GM23248 (cell line): Measurements from ENCODE around the gene FOXI2.

Experiments
- EZH2 ChIP-seq: fragments of 200-600 bp; sonication (generic); IDR thresholded peaks from 2 replicates; pipeline ENCODE4 v1.6.1; 2018; ENCODE audit warnings: antibody characterized with exemption, mild to moderate bottlenecking; ENCODE audit not compliant: insufficient read depth, poor library complexity, severe bottlenecking
- EZH2phosphoT487 ChIP-seq: fragments of 200-600 bp; sonication (generic); IDR thresholded peaks from 2 replicates; pipeline ENCODE4 v1.6.1; 2018; ENCODE audit warnings: antibody characterized with exemption, moderate library complexity, mild to moderate bottlenecking, low read depth; ENCODE audit not compliant: insufficient read depth

- no peak for TF ChIP-seq EZH2
- TF ChIP-seq EZH2phosphoT487: no peak
Observed at GRCh38 chr10:127715782-127716378, 21.1 kb upstream of the FOXI2 start.
